T-helper 1 cell treated with Interleukin-12 subunit alpha and Interleukin-12 subunit beta and Interleukin-4 antibody, amounts not matched to agents 30 μg/mL and 1 μg/mL, for 36 hours (primary cell): ENCODE data around the gene ZNF710.
A peak's percentile ranks its signal among the peaks of the same experiment; 100 is the strongest.

Source experiments
- H3K27ac Mint-ChIP-seq: one replicate; pipeline ENCODE4 v1.8.0; 2021; ENCODE audit warnings: mild to moderate bottlenecking, mixed read lengths
- H3K27me3 Mint-ChIP-seq: one replicate; pipeline ENCODE4 v1.8.0; 2021; ENCODE audit warnings: low read depth, mixed read lengths
- H3K36me3 Mint-ChIP-seq: one replicate; pipeline ENCODE4 v1.8.0; 2021; ENCODE audit warnings: low read depth, mixed read lengths
- H3K4me1 Mint-ChIP-seq: one replicate; pipeline ENCODE4 v1.8.0; 2021; ENCODE audit warnings: low read depth, mixed read lengths
- H3K4me3 Mint-ChIP-seq: one replicate; pipeline ENCODE4 v1.8.0; 2021; ENCODE audit warnings: mild to moderate bottlenecking, moderate library complexity, mixed read lengths
- H3K9me3 Mint-ChIP-seq: one replicate; pipeline ENCODE4 v1.8.0; 2021; ENCODE audit warnings: mixed read lengths

Gene ZNF710

DNA sequence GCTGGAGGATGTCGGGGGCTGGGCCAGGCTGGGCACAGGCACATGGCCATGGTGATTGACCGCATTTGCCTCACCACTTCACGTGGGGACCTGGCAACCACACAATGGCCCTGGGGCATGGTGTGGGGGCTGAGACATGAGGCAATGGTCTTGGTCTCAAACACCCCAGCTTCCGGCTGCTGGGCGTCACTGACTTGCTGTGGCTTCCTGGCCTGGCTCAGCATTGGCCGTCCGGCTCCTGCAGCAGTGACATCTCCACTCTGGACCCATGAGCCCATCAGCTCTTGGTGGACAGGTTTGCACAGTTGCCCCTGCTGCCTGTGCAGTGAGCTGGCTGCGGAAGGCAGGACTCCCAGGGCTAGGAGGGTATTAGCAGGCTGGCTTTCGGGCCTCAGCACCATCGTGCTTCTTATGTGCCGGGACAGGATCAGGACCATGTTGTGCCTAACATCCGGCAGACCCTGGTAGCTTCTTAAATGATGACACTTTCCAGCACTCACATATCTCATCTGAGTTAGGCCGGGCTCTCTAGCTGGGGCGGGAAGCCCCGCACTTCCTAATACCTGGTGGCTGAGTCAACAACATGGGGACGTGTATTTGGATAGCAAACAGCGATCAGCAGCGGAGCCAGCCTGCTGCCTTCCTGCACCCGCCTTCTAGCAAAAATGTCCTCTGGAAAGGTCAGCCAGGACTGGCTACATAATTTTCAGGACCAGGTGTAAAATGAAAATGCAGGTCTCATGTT, 34.1 kb downstream of the ZNF710 start:
- H3K27ac Mint-ChIP-seq, result peak overlapping the region; percentile 85
- H3K36me3 Mint-ChIP-seq, result peaks cover 6% of the 10 kb centered on the region
- peaks cover 66% of the 10 kb centered on the region for H3K4me1 Mint-ChIP-seq
- no peaks in the 10 kb centered on the region for H3K9me3 Mint-ChIP-seq
- no peaks in the 10 kb centered on the region for H3K27me3 Mint-ChIP-seq
- peak overlapping the region; percentile 7 for H3K4me3 Mint-ChIP-seq

DNA sequence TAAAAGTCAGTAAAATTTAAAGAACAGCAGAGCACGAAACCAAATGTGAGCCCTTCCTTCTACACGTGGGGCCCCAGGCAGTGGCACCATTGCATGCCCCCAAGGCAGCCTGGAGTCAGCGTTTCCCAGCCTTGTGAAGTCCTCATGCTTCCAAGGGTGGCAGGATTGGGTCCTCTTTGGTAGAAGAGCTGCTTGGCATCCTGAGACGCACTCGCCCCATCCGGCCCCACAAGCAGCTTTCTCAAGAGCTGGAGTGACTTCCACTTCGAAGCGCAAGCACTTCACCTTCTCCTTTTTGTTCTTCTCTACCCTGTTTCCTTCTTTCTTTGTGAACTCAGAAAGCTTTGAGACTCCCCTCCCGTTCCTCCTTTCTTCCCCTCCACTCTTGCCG, 34.7 kb downstream of the ZNF710 start:
- no peaks in the 10 kb centered on the region for H3K27me3 Mint-ChIP-seq
- H3K4me1 Mint-ChIP-seq, result peaks cover 64% of the 10 kb centered on the region
- no peaks in the 10 kb centered on the region for H3K9me3 Mint-ChIP-seq
- peak overlapping the region; percentile 75 for H3K27ac Mint-ChIP-seq
- peaks cover 6% of the 10 kb centered on the region for H3K36me3 Mint-ChIP-seq
- peak overlapping the region; percentile 7 for H3K4me3 Mint-ChIP-seq

DNA sequence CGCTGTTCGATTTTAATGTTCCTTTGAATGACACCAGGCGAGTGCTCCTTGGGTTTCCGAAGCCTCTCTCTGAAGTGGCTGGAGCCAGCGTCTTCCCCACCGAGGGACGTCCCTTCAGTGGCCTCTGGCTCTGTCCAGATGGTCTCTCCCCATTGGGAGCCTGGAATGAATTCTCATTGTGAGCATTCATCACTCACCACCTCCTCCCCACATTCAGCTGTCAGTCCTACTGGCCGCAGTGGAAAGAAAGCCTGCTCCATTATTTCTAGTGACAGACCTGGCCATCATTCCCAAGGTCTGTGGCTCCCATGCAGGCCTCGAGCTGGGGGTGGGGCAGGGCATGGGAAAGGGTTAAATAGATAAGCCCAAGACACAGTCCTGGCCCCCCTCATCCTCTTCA, 35.2 kb downstream of the ZNF710 start:
- Mint-ChIP-seq H3K4me1 (peaks cover 60% of the 10 kb centered on the region), H3K27ac (peak overlapping the region; percentile 75), H3K36me3 (peaks cover 6% of the 10 kb centered on the region), H3K27me3 (no peaks in the 10 kb centered on the region), H3K4me3 (peak overlapping the region; percentile 14), H3K9me3 (no peaks in the 10 kb centered on the region)

DNA sequence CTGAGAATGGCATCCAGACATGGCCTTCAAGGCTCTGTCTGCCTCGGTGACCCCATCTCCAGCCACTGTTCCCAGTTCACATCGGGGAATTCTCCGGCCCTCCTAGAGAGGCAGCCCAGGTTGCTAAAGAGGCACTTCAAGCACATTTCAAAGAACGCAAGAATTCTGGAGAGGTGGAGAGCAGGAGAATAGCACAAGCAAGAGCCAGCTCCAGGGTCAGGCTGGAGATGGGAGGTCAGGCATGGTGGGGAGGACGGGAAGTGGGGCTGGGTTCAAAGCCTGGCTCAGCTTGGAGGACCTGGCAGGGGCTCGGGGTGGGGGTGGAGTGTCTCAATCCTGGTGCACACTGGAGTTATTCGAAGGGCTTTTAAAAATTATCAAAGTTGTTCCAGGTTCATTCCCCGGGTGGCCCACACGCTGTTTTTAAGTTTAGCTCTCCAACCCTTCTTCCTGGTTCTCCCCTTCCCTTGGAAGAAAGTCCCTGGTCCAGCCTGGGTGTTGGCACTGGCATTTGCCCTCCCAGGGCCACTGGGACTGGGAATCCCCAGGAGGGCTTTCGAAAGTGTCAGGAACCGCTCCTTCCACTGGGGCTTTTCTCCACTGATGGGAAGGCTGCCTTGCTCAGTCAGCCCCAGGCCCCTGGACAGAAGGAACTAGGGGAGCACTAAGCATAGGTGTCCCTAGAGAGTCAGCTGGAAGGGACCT, 35.8 kb downstream of the ZNF710 start:
- peak overlapping the region; percentile 75 for H3K27ac Mint-ChIP-seq
- no peaks in the 10 kb centered on the region for H3K27me3 Mint-ChIP-seq
- no peak overlapping the region for H3K4me3 Mint-ChIP-seq
- H3K4me1 Mint-ChIP-seq, result peaks cover 56% of the 10 kb centered on the region
- peaks cover 6% of the 10 kb centered on the region for H3K36me3 Mint-ChIP-seq
- no peaks in the 10 kb centered on the region for H3K9me3 Mint-ChIP-seq

DNA sequence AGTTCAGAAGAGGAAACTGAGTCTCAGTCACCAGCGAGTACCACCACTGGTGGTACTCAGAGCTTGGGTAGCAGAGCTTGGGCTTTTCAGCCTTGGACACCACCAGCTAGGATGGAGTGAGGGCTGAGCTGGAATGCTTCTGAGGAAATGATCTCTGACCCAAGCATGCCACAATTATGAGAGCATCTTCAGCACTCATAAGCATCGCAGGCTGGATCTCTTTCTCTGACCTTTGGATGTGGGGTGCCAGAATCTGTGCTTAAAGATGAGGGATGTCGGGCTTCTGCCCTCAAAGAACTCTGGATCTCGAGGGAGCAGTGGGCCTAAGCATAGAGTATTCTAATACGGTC, 36.4 kb downstream of the ZNF710 start:
- H3K36me3 Mint-ChIP-seq, result peaks cover 6% of the 10 kb centered on the region
- H3K27ac Mint-ChIP-seq, result no peak overlapping the region
- no peaks in the 10 kb centered on the region for H3K9me3 Mint-ChIP-seq
- peaks cover 56% of the 10 kb centered on the region for H3K4me1 Mint-ChIP-seq
- H3K27me3 Mint-ChIP-seq, result no peaks in the 10 kb centered on the region
- H3K4me3 Mint-ChIP-seq, result no peak overlapping the region

DNA sequence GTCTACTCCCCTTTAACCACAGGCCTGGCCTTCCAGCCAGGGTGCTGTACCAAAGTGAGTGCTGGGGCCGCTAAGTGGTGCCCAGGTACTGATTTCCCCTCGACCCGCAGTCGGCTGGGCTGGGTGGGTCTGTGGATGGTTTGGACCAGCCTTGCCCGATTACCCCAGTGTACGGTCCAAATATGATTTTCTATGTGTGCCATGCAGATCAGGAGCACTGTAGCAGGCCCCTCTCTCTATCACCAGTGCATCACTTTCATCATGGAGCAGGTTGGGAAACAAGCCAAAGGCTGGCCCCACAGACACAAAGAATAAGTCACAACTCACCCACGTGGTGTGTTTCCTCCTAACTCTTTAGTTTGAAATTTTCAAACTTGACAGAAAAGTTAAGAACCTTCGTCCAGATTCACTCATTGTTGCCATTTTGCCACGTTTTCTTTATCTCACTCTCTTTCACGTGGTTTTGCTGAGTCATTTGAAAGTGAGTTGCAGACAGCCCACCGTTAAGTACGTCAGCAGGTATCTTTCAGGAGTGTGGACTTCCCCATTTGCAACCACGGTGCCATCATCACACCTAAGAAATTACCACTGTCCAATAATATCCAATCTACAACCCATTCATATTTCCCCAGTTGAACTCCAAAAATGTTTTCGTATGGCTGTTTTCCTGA, 37.0 kb downstream of the ZNF710 start:
- Mint-ChIP-seq H3K27ac (peak overlapping the region; percentile 75), H3K9me3 (no peaks in the 10 kb centered on the region), H3K4me1 (peaks cover 53% of the 10 kb centered on the region), H3K36me3 (peaks cover 4% of the 10 kb centered on the region), H3K4me3 (no peak overlapping the region), H3K27me3 (no peaks in the 10 kb centered on the region)

DNA sequence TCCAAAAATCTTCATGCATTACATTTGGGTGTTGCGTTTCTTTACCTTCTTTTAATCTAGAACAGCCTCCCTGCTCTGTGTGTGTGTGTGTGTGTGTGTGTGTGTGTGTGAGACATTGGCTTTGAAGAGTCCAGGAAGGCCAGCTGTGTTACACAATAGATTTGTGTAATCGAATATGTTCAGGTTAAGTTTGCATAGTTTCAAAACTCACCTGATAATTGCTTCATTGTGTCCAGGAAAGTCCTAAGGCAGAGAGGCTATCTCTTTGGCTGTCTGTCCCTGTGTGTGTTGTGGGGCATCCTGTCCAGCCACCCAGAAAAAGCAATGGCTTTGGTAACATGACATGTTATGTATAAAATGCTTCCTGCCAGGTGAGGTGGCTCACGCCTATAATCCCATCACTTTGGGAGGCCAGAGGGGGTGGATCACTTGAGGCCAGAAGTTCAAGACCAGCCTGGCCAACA, 37.5 kb downstream of the ZNF710 start:
- Mint-ChIP-seq H3K27ac (peak overlapping the region; percentile 75), H3K9me3 (no peaks in the 10 kb centered on the region), H3K4me1 (peaks cover 47% of the 10 kb centered on the region), H3K27me3 (no peaks in the 10 kb centered on the region), H3K36me3 (peaks cover 4% of the 10 kb centered on the region), H3K4me3 (no peak overlapping the region)

DNA sequence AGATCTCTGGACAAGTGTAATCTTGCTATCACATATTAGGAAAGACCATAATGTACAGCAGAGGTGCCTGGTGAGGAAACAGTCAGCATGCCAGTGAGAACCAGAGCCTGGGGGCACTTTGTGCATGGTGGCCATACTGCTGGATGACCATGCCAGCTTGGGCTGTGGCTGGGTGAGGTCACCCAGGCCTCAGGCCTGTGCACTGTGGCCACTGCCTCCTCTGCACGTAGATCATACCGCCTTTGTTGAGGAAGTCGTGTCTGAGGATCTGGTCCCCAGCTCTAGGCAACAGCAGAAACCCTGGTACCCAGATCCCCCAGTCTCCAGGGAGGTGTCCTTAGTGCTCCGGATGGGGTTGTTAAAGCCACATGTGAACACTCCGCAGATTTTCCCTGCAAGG, 38.9 kb downstream of the ZNF710 start:
- H3K4me3 Mint-ChIP-seq, result no peak overlapping the region
- H3K27ac Mint-ChIP-seq, result no peak overlapping the region
- H3K9me3 Mint-ChIP-seq, result no peaks in the 10 kb centered on the region
- no peaks in the 10 kb centered on the region for H3K27me3 Mint-ChIP-seq
- H3K4me1 Mint-ChIP-seq, result peaks cover 36% of the 10 kb centered on the region
- peaks cover 5% of the 10 kb centered on the region for H3K36me3 Mint-ChIP-seq

DNA sequence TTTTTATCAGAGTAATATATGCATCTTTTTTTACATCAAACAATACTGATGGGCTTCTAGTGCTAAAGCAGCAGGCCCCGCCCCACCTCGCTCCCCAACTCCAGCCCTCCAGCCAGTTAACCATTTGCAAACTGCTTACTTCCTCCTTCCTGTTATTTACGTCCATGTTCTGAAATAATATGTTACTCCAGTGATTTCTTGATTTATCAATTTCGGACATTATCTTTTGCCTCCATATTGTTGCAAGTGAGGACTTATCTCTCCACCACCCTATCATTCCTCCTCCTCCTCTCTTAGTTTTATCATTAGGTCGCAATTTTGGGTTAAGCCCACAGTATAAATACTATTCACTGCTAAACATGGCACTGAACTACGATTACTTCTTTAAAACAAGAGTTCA, 39.5 kb downstream of the ZNF710 start:
- Mint-ChIP-seq H3K9me3 (no peaks in the 10 kb centered on the region), H3K27ac (no peak overlapping the region), H3K36me3 (peaks cover 5% of the 10 kb centered on the region), H3K27me3 (no peaks in the 10 kb centered on the region), H3K4me3 (no peak overlapping the region), H3K4me1 (peaks cover 32% of the 10 kb centered on the region)

DNA sequence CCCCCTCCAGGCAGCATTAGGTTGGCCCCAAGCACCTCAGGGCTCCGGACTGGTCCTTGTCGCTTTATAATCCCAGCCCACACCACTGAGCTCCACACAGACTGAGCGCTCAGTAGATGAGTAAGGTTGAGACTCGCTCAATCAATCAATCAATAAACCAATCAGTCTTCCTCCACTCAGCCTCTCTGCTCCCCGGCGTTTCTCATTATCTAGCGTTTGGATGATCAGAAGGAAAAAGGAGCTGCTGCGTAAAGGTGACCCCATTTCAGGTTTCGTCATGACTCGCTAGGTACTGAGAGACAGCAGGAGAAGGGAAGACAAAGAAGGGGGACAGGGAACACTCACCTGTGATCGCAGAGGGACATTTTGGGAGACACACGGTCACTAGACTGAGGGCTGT, 41.2 kb downstream of the ZNF710 start:
- H3K27ac Mint-ChIP-seq, result no peak overlapping the region
- no peak overlapping the region for H3K4me3 Mint-ChIP-seq
- peaks cover 2% of the 10 kb centered on the region for H3K36me3 Mint-ChIP-seq
- peaks cover 22% of the 10 kb centered on the region for H3K4me1 Mint-ChIP-seq
- H3K9me3 Mint-ChIP-seq, result no peaks in the 10 kb centered on the region
- H3K27me3 Mint-ChIP-seq, result no peaks in the 10 kb centered on the region

DNA sequence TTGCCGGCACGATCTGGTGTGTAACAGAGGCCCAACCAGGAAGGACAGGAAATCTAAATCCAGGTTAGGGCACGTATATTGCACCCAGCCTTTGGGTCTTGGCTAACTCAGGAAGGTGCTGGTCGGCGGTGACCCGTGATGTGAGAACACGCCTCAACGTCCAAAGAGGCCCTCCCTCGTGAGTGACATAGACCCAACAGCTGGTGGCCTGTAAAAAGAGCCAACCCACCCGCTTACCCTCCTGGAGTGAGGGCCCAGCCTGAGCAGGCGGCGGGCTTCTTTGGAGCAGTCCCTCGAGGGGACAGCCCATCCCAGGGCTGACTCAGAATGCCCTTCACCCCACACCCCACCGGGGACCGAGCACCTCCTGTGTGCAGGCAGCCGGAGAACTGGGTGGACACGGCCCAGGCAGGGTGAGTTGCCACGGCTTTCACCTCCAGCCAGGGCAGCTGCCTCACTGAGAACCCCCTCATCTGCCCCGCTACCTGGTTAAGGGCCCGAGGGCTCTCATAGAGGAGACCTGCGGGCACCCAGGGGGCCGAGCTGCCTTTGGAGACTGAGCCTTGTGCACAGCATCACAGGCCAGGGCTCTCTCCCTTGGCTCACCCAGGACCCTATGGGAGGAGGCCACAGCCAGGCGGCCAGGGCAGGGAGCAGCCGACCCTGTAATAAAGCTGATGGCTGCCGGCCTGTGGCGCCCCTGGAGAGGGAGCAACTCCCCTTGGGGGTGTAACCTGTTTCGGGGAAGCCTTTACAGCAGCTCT, 41.8 kb downstream of the ZNF710 start:
- no peaks in the 10 kb centered on the region for H3K27me3 Mint-ChIP-seq
- no peak overlapping the region for H3K27ac Mint-ChIP-seq
- H3K9me3 Mint-ChIP-seq, result no peaks in the 10 kb centered on the region
- peaks cover 16% of the 10 kb centered on the region for H3K4me1 Mint-ChIP-seq
- no peak overlapping the region for H3K4me3 Mint-ChIP-seq
- H3K36me3 Mint-ChIP-seq, result peaks cover 2% of the 10 kb centered on the region

DNA sequence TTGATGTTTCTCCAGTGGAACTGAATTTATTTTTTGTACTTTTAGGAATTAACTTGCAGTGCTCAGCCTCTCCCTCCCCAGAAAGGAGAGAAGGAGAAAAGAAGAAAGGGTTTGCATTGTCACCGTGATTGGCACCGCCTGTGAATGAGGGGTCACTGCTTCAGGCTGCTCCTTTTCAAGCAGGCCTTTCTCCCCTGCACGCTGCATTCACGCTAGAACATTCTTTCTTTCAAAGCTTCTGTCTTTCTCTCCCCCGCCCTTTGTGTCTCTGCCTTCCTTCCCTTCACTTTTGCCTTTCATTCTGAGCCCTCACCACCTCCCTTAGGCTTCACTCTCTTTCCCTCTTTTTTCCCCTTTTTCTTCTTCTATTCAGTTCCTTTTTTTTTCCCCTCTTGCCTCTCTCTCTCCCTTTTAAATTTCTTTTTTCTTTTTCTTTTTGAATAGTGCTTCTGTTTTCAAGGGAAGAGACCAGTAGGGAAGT, 42.4 kb downstream of the ZNF710 start:
- Mint-ChIP-seq H3K4me1 (peaks cover 10% of the 10 kb centered on the region), H3K9me3 (no peaks in the 10 kb centered on the region), H3K27ac (no peak overlapping the region)

DNA sequence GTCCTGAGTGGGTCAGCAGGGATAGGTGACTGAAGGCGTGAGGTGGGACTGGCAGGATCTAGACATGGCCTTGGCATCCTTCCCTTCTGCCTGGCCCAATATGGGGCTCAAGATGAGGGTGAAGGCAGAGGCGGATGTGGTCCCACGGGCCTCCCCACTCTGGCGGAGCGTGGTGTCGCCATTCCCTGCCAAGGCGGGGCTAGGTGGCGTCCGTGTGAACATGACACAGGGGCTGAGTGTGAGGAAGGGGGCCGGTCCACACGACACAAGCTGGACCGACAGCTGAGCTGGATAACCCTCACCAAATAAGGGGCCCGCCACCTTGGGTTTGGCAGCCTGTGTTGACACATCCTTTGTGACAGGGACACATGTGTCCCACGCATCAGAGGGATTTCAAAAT, 43.1 kb downstream of the ZNF710 start:
- Mint-ChIP-seq H3K27ac (no peak overlapping the region), H3K4me1 (peaks cover 6% of the 10 kb centered on the region), H3K27me3 (no peaks in the 10 kb centered on the region), H3K4me3 (no peak overlapping the region), H3K36me3 (peaks cover 2% of the 10 kb centered on the region), H3K9me3 (no peaks in the 10 kb centered on the region)

More for the DNA sequence above, 42.4 kb downstream of the ZNF710 start:
- H3K27me3 Mint-ChIP-seq, result no peaks in the 10 kb centered on the region
- H3K36me3 Mint-ChIP-seq, result peaks cover 2% of the 10 kb centered on the region
- H3K4me3 Mint-ChIP-seq, result no peak overlapping the region

DNA sequence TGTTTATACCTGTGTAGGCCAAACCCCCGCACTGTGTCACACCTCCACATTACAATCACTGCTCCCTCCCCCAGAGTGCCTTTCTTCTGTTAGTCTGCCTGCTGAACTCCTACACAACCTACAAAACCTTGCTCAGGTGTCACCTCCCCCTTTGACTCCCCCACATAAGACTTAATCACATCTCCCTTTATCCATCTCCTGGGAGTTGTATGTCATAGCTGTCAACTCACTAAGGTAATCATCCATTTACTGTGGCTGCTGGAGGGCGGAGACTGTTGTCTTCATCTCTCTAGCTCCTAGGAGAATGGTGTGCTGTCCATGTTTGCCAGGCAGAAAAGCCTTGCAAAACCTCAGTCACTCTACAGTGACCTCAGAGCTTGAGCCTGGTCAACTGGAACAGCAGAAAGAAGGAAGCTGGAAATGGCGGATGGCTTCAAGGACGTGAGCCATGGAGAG, 43.8 kb downstream of the ZNF710 start:
- Mint-ChIP-seq H3K9me3 (no peaks in the 10 kb centered on the region), H3K27ac (no peak overlapping the region), H3K4me1 (peaks cover 3% of the 10 kb centered on the region)

More for the DNA sequence above, 43.8 kb downstream of the ZNF710 start:
- H3K4me3 Mint-ChIP-seq, result no peak overlapping the region
- H3K36me3 Mint-ChIP-seq, result peaks cover 2% of the 10 kb centered on the region
- no peaks in the 10 kb centered on the region for H3K27me3 Mint-ChIP-seq
